GM10266 (cell line): ENCODE results near the gene CTSD.

Experiments
- DNase-seq: peaks from one replicate; pipeline ENCODE4 v3.0.0; 2012; ENCODE audit errors: extremely low spot score
- TF ChIP-seq, protein P1 (sequence below): IDR thresholded peaks from 2 replicates; pipeline ENCODE4 v1.5.1; 2012; ENCODE audit warnings: mild to moderate bottlenecking, low read depth; ENCODE audit not compliant: control insufficient read depth, insufficient read depth; ENCODE audit errors: missing control alignments

Gene CTSD

GRCh38 chr11:1751531-1751921 lies 12.2 kb downstream of the CTSD start:
- TF ChIP-seq, protein P1, sequence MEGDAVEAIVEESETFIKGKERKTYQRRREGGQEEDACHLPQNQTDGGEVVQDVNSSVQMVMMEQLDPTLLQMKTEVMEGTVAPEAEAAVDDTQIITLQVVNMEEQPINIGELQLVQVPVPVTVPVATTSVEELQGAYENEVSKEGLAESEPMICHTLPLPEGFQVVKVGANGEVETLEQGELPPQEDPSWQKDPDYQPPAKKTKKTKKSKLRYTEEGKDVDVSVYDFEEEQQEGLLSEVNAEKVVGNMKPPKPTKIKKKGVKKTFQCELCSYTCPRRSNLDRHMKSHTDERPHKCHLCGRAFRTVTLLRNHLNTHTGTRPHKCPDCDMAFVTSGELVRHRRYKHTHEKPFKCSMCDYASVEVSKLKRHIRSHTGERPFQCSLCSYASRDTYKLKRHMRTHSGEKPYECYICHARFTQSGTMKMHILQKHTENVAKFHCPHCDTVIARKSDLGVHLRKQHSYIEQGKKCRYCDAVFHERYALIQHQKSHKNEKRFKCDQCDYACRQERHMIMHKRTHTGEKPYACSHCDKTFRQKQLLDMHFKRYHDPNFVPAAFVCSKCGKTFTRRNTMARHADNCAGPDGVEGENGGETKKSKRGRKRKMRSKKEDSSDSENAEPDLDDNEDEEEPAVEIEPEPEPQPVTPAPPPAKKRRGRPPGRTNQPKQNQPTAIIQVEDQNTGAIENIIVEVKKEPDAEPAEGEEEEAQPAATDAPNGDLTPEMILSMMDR: no peak
- no peak for DNase-seq

- no peak for DNase-seq
- TF ChIP-seq, protein P1: no peak
Observed at GRCh38 chr11:1750840-1751530, 12.7 kb downstream of the CTSD start.

DNA sequence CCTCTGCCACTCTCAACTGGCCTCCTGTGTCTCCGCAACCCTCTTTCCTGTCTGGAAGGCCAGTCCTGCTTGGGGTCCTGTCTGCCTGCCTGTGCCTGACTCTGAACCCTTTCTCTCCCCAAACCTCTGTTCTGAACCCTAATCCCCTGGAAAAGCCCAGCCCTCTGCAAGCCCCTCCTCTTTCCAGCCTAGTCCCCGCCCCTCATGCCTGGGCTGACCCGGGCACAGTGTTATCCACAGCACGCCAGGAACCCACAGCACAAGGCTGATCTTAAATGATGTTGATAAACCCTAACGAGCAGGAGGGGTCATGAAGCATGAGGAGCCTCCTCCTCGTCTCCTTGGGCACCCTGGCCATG lies 13.3 kb downstream of the CTSD start, which contains the start of gene IFITM10:
TSS of gene IFITM10 (minus strand) at position 115 of the 359 bp plus-strand sequence. CDS start 153 bp downstream, outside the sequence.
- TF ChIP-seq, protein P1: no peak
- no peak for DNase-seq

GRCh38 chr11:1749395-1750351 lies 14.1 kb downstream of the CTSD start:
- DNase-seq: no peak
- TF ChIP-seq, protein P1: no peak

- DNase-seq: no peak
- TF ChIP-seq, protein P1: no peak
Observed at GRCh38 chr11:1748636-1749394, 14.9 kb downstream of the CTSD start.

DNA sequence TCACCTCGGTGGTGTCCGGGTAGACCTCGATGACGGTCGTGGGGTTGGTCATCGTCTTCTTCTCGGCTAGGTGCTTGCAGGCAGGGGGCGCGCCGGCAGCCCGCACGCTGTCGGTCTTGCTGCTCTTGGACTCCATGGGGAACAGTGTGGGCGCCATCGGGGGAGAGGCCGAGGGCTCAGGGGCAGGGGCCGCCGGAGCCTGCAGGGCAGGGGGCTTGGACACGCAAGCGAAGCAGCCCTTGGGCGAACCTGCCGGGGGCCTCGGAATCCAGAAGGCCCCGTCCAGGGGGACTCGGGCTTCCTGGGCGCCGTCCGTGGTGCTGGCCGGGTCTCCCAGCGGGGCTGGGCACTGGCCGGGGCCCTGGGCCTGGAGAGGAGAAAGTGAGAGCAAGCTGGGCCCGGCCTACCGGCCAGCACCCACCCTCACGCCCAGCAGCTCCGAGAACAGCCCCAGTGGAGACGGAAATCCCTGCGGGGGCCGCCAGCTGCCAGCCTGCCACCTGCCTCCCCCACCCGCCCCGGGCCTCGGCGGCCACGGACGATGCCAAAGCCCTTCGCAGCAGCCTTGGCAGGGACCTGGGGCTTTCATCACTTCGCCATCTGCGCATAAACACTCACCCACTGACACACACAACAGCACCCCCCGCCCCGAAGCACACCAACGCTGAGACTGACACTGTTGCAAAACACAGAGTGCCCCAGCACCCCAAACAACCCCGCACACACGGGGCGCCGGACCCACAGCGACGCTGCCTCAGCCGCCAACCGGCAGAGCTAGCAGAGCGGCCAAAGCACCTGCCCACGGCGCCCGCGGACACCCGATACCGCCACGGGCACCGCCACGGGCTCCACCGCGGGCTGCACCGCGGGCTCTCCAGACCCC lies 15.7 kb downstream of the CTSD start:
- DNase-seq: no peak
- TF ChIP-seq, protein P1: no peak
